Pancreas (tissue), 10 donors: Measurements from ENCODE around the gene SLC26A11. TPM values are rescaled to one million over a fixed set of nuclear protein-coding genes. Genes with fewer than 3 reads are reported as not detected.

Source experiments
- ATAC-seq, 4 donors: fragments of 200-7000 bp; cut with Tn5 transposase; one replicate each; pipeline versions ENCODE4 v1.8.0 to v1.9.1; 2020; ENCODE audit warnings: mild to moderate bottlenecking in 4 of 4, moderate library complexity in 4 of 4
- DNase-seq, 6 donors: peaks; one replicate each; pipeline ENCODE4 v3.0.0-alpha.2; 2020
- FAIRE-seq: peaks from 2 replicates; lab custom pipeline; 2012; peaks lifted over from hg19 to GRCh38; lab: Jason Lieb, UNC
- H3K27ac ChIP-seq, 4 donors: fragments of 200-600 bp; sonication (generic); 1 replicate in 3 of 4; 2 replicates in 1 of 4; pipeline versions ENCODE4 v1.5.0 to v1.8.0; 2020
- H3K27me3 ChIP-seq, 4 donors: fragments of 200-600 bp; one replicate each; pipeline ENCODE4 v1.8.0; 2021
- H3K36me3 ChIP-seq, 3 donors: fragments of 200-600 bp; sonication (generic) in 1 of 3; one replicate each; pipeline versions ENCODE4 v1.5.0 to v1.8.0; 2020 to 2021
- H3K4me1 ChIP-seq, 3 donors: fragments of 200-600 bp; one replicate each; pipeline ENCODE4 v1.8.0; 2021
- H3K4me3 ChIP-seq, 4 donors: fragments of 200-600 bp; sonication (generic) in 2 of 4; one replicate each; pipeline versions ENCODE4 v1.5.0 to v1.8.0; 2020 to 2021
- H3K9me3 ChIP-seq, 4 donors: fragments of 200-600 bp; one replicate each; pipeline ENCODE4 v1.8.0; 2021
- CTCF ChIP-seq, 4 donors: fragments of 200-600 bp; sonication (generic) in 3 of 4; IDR thresholded peaks; one replicate each; pipeline versions ENCODE4 v1.5.0 to v1.8.0; 2021; ENCODE audit warnings: antibody characterized with exemption in 4 of 4
- WGBS, 2 donors: extraction: QIAGEN DNeasy Blood & Tissue Kit; methylation state at CpG; one replicate each; pipeline ENCODE4 v1.1.7; 2013; 5-methylcytosine and 5-hydroxymethylcytosine counted together
- intact Hi-C, 3 donors: fragments of 100-400 bp; cut with DNase I; formaldehyde crosslinking; loops; one replicate each; pipeline versions ENCODE4 v1.11.1 to v1.14.2; 2022
- polyA plus RNA-seq, 2 donors: library from polyadenylated mRNA; stranded (reverse); fragments of 200-250 nt; gene quantifications; one replicate each; pipeline ENCODE4 v1.2.3, GENCODE V29; 2013
- total RNA-seq, 6 donors: library from RNA; stranded (reverse); fragmentation: NEBNext Ultra II Directional in 4 of 6; extraction: Animal tissue kit (Norgen Biotek cat#: 25700) in 4 of 6; gene quantifications; one replicate each; pipeline versions ENCODE4 v1.2.1 to v1.2.4, GENCODE V29; 2021 to 2023
- donor health status: healthy with polysubstance abuse.
- donor health status: DM: no; HTN: no; CAD: no; lungs with moderate emphysema.
- donor health status: DM: no; HTN: no; CAD: no.
- donor health status: control.
- donor health status: control.
- donor health status: Bipolar disorder and iron deficiency.
- donor health status: DM: yes; HTN: yes; CAD: no.
- donor health status: DM: no; HTN: no; CAD: no.
- donor health status: DM: no; HTN: no; CAD: no.
- donor health status: DM: yes; HTN: yes; CAD: no.

The SLC26A11 gene
- total and polyA plus RNA-seq, 8 donors: 5.1 to 23.6 (median 8.8) TPM

DNA sequence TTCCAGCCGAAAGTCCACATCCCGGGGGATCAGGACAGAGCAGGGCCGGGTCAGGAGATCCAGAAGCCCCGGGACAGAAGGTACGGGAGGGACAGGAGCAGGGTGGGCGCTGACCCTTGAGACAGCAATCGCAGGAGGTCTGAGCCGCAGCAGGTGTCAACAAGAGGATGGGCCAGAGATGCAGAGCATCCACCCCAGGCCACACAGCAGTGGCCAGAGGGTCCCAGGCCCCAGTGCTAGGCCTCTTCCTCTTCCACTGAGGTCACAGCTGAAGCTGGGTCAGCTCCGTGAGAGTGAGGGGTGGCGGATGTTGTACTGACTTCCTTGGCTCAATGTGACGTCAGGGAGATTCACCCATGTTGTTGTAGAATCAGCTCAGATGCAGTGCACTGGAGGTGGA, 31.7 kb downstream of the SLC26A11 start:
- no peak for TF ChIP-seq CTCF (IDR thresholded peaks at IDR 0.05)
- no peak for ATAC-seq
- peaks cover 0 to 19% (median 0%) of the 10 kb centered on the region in 3 donors for H3K4me1 ChIP-seq
- FAIRE-seq: no peak
- H3K27ac ChIP-seq: no peak overlapping the region
- H3K36me3 ChIP-seq: no peaks in the 10 kb centered on the region
- no peaks in the 10 kb centered on the region for H3K9me3 ChIP-seq
- DNase-seq: peak in 1 of 6 donors; percentile 44
- 89 to 96% methylated on average over 11 of the region's 11 CpGs for WGBS, 2 donors
- H3K27me3 ChIP-seq: no peaks in the 10 kb centered on the region
- intact Hi-C loops: loop anchor here in 2 of 3 donors (5.0 to 10.0 kb wide), 2 partner anchors 57 to 170 kb away; no protein-coding TSS in a partner anchor
- no peak overlapping the region for H3K4me3 ChIP-seq

GRCh38 chr17:80252871-80253270, 32.6 kb downstream of the SLC26A11 start:
- 19 to 25% methylated on average over 13 of the region's 13 CpGs for WGBS, 2 donors
- peak; percentile 49 to 68 (median 59) for TF ChIP-seq CTCF (IDR thresholded peaks at IDR 0.05)
- Histone ChIP-seq H3K4me1 (peaks cover 0 to 19% (median 0%) of the 10 kb centered on the region in 3 donors), H3K27ac (no peak overlapping the region), H3K27me3 (no peaks in the 10 kb centered on the region), H3K4me3 (no peak overlapping the region), H3K36me3 (no peaks in the 10 kb centered on the region), H3K9me3 (no peaks in the 10 kb centered on the region)
- no peak for FAIRE-seq
- DNase-seq: peak; percentile 68 to 92 (median 81)
- intact Hi-C loops: loop anchor here in 2 of 3 donors (5.0 to 10.0 kb wide), 2 partner anchors 58 to 171 kb away; no protein-coding TSS in a partner anchor
- ATAC-seq: peak; percentile 83 to 93 (median 87)

- FAIRE-seq (no peak), DNase-seq (peak in 1 of 6 donors; percentile 50), ATAC-seq (peak in 1 of 4 donors; percentile 3)
- Histone ChIP-seq H3K9me3 (no peaks in the 10 kb centered on the region), H3K27ac (peak overlapping the region in 2 of 4 donors; percentile 77 to 80), H3K27me3 (no peaks in the 10 kb centered on the region), H3K36me3 (no peaks in the 10 kb centered on the region), H3K4me1 (peaks cover 0 to 19% (median 0%) of the 10 kb centered on the region in 3 donors), H3K4me3 (no peak overlapping the region)
- intact Hi-C loops: loop anchor here in 2 of 3 donors (5.0 to 10.0 kb wide), 2 partner anchors 59 to 172 kb away; no protein-coding TSS in a partner anchor
- WGBS, 2 donors: 79 to 83% methylated on average over 21 of the region's 21 CpGs
- TF ChIP-seq CTCF (IDR thresholded peaks at IDR 0.05): no peak
Observed at GRCh38 chr17:80253631-80254395, 33.6 kb downstream of the SLC26A11 start.

- DNase-seq: peak in 4 of 6 donors; percentile 28 to 80 (median 62)
- intact Hi-C loops: loop anchor here in 2 of 3 donors (5.0 to 10.0 kb wide), 2 partner anchors 60 to 172 kb away; no protein-coding TSS in a partner anchor
- Histone ChIP-seq H3K4me1 (peaks cover 0 to 19% (median 0%) of the 10 kb centered on the region in 3 donors), H3K27me3 (no peaks in the 10 kb centered on the region), H3K4me3 (no peak overlapping the region), H3K36me3 (no peaks in the 10 kb centered on the region), H3K9me3 (no peaks in the 10 kb centered on the region), H3K27ac (peak overlapping the region; percentile 26 to 80 (median 52))
- FAIRE-seq: no peak
- WGBS, 2 donors: 53 to 60% methylated on average over 13 of the region's 13 CpGs
- peak; percentile 44 to 90 (median 80) for ATAC-seq
- no peak for TF ChIP-seq CTCF (IDR thresholded peaks at IDR 0.05)
Observed at GRCh38 chr17:80254396-80255251, 34.4 kb downstream of the SLC26A11 start.
